ENCODE results near the gene MRPL36. TPM values are rescaled to one million over a fixed set of nuclear protein-coding genes. Genes with fewer than 3 reads are reported as not detected.
A peak's percentile ranks its signal among the peaks of the same experiment; 100 is the strongest.

The MRPL36 gene
- total RNA-seq, 1 experiment from 2014 or later, result 79.9 TPM

GRCh38 chr5:1801222-1801966 lies 1.8 kb upstream of the MRPL36 start, which contains the start of gene NDUFS6:
TSS of gene NDUFS6 (plus strand) at chr5:1801407. CDS start at chr5:1801418, 11 bp downstream.
- intact Hi-C loops (cut with micrococcal nuclease; ENCODE audit: unreplicated experiment), result no loop called here
- peak; percentile 72 for ATAC-seq
- Histone ChIP-seq H3K36me3 (ENCODE audit: control insufficient read depth, insufficient read depth, low read length) (peaks cover 42% of the 10 kb centered on the region), H3K9me3 (ENCODE audit: control insufficient read depth, insufficient read depth, low read depth, low read length) (no peaks in the 10 kb centered on the region), H3K4me3 (ENCODE audit: low read depth in 2 of 2, low read length in 2 of 2) (peak within 1 kb of the TSS; percentile 99), H3K27ac (ENCODE audit: low read length) (peak within 1 kb of the TSS; percentile 95), H3K4me1 (ENCODE audit: control insufficient read depth, insufficient read depth, low read length) (peaks cover 13% of the 10 kb centered on the region), H3K27me3 (ENCODE audit: control insufficient read depth, insufficient read depth, low read length) (no peaks in the 10 kb centered on the region)
- POLR2A ChIA-PET, result no interaction called here
- CTCF ChIA-PET, result interaction anchor here (0.6 kb wide), 1 partner anchor 285 kb away, joined by 3 read pairs; no protein-coding TSS in a partner anchor
- BruUV-seq (replicated peaks), result no TSS peak
- TF ChIP-seq TCF7L2 (IDR thresholded peaks at IDR 0.05; ENCODE audit: low read depth, low read length), result no peak
- no peak for TF ChIP-seq SIN3A (IDR thresholded peaks at IDR 0.05; ENCODE audit: borderline replicate concordance, insufficient read depth, low read depth, low read length)
- TF ChIP-seq, protein P1, sequence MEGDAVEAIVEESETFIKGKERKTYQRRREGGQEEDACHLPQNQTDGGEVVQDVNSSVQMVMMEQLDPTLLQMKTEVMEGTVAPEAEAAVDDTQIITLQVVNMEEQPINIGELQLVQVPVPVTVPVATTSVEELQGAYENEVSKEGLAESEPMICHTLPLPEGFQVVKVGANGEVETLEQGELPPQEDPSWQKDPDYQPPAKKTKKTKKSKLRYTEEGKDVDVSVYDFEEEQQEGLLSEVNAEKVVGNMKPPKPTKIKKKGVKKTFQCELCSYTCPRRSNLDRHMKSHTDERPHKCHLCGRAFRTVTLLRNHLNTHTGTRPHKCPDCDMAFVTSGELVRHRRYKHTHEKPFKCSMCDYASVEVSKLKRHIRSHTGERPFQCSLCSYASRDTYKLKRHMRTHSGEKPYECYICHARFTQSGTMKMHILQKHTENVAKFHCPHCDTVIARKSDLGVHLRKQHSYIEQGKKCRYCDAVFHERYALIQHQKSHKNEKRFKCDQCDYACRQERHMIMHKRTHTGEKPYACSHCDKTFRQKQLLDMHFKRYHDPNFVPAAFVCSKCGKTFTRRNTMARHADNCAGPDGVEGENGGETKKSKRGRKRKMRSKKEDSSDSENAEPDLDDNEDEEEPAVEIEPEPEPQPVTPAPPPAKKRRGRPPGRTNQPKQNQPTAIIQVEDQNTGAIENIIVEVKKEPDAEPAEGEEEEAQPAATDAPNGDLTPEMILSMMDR (IDR thresholded peaks at IDR 0.05), result no peak
- TF ChIP-seq POLR2AphosphoS5 (IDR thresholded peaks at IDR 0.05; ENCODE audit: low read depth, low read length), result peak; percentile 72; the same call in 1 of the 2 replicates
- TF ChIP-seq, protein P2, sequence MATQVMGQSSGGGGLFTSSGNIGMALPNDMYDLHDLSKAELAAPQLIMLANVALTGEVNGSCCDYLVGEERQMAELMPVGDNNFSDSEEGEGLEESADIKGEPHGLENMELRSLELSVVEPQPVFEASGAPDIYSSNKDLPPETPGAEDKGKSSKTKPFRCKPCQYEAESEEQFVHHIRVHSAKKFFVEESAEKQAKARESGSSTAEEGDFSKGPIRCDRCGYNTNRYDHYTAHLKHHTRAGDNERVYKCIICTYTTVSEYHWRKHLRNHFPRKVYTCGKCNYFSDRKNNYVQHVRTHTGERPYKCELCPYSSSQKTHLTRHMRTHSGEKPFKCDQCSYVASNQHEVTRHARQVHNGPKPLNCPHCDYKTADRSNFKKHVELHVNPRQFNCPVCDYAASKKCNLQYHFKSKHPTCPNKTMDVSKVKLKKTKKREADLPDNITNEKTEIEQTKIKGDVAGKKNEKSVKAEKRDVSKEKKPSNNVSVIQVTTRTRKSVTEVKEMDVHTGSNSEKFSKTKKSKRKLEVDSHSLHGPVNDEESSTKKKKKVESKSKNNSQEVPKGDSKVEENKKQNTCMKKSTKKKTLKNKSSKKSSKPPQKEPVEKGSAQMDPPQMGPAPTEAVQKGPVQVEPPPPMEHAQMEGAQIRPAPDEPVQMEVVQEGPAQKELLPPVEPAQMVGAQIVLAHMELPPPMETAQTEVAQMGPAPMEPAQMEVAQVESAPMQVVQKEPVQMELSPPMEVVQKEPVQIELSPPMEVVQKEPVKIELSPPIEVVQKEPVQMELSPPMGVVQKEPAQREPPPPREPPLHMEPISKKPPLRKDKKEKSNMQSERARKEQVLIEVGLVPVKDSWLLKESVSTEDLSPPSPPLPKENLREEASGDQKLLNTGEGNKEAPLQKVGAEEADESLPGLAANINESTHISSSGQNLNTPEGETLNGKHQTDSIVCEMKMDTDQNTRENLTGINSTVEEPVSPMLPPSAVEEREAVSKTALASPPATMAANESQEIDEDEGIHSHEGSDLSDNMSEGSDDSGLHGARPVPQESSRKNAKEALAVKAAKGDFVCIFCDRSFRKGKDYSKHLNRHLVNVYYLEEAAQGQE (IDR thresholded peaks at IDR 0.05; ENCODE audit: insufficient read depth in 1 of 2, low read depth in 2 of 2, low read length in 1 of 2), result 0 out of 4 replicates have a peak, but pooled peaks of 1 of the 2 experiments have one; percentile 39
- no peak for DNase-seq (ENCODE audit: low read depth, low spot score)
- in situ Hi-C loops (cut with HindIII; ENCODE audit: low pct_unique_long_range_greater_than_20kb, low sequenced_read_pairs), result no loop called here

DNA sequence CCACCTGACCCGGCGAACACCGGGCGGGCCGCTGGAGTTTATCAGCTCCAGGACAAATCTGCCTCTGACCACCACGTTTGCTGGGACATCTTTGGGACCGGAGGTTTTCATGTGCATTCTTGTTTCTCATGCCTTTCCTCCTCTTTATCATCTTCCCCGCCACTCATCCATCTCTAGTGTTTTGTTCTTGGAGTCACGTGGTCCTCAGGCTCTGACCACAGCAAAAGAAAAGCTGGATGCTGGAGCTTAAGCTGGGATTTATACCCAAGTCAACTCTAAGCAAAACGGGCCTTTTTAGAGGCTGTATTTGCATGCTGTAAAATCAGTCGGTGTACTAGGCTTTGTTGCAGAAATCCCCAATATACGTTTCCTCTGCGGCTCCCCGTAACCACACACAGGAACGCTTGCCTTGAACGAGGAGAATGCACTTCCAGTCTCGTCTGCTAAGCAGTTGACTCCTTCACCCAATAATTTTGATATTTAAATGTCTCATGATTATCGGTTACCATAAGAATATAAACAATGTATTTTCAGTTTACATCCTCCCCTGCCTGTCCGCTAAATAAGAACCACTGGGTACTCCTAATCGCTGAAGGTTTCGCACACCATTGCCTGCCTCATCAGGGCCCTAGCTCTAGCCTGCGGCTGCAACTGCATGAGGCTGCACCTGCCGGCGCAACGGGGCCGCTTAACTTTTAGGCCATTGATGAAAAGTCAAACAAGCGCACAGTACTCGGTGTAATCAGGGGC lies 1.0 kb upstream of the MRPL36 start:
- ChIA-PET POLR2A (interaction anchor here (0.9 kb wide), 1 partner anchor 206 kb away, joined by 3 read pairs; no protein-coding TSS in a partner anchor), CTCF (interaction anchor here (0.6 kb wide), 1 partner anchor 285 kb away, joined by 3 read pairs; no protein-coding TSS in a partner anchor)
- intact Hi-C loops (cut with micrococcal nuclease; ENCODE audit: unreplicated experiment) (no loop called here), in situ Hi-C loops (cut with HindIII; ENCODE audit: low pct_unique_long_range_greater_than_20kb, low sequenced_read_pairs) (no loop called here)
- ATAC-seq (peak; percentile 65), DNase-seq (ENCODE audit: low read depth, low spot score) (peak; percentile 54)
- Histone ChIP-seq H3K4me1 (ENCODE audit: control insufficient read depth, insufficient read depth, low read length) (peaks cover 13% of the 10 kb centered on the region), H3K4me3 (ENCODE audit: low read depth in 2 of 2, low read length in 2 of 2) (peak overlapping the region; percentile 99), H3K27me3 (ENCODE audit: control insufficient read depth, insufficient read depth, low read length) (no peaks in the 10 kb centered on the region), H3K9me3 (ENCODE audit: control insufficient read depth, insufficient read depth, low read depth, low read length) (no peaks in the 10 kb centered on the region), H3K36me3 (ENCODE audit: control insufficient read depth, insufficient read depth, low read length) (peaks cover 39% of the 10 kb centered on the region), H3K27ac (ENCODE audit: low read length) (peak overlapping the region; percentile 95)
- TF ChIP-seq SIN3A (IDR thresholded peaks at IDR 0.05; ENCODE audit: borderline replicate concordance, insufficient read depth, low read depth, low read length), result no peak
- TF ChIP-seq TCF7L2 (IDR thresholded peaks at IDR 0.05; ENCODE audit: low read depth, low read length), result no peak
- TF ChIP-seq, protein P2 (IDR thresholded peaks at IDR 0.05; ENCODE audit: insufficient read depth in 1 of 2, low read depth in 2 of 2, low read length in 1 of 2), result no peak
- TF ChIP-seq POLR2AphosphoS5 (IDR thresholded peaks at IDR 0.05; ENCODE audit: low read depth, low read length), result no peak
- TF ChIP-seq, protein P1 (IDR thresholded peaks at IDR 0.05), result no peak
- BruUV-seq (replicated peaks), result no TSS peak
